ENCODE data around the gene EFNB1.

Gene EFNB1

GRCh38 chrX:68867458-68868112 lies 38.8 kb downstream of the EFNB1 start:
- no peaks in the 10 kb centered on the region for H3K79me2 ChIP-seq (ENCODE audit: control insufficient read depth, insufficient read depth, low read length)
- H2BK15ac ChIP-seq (replicated peaks; ENCODE audit: low read depth) = no peak overlapping the region
- H4K8ac ChIP-seq (ENCODE audit: low read depth, low read length) = no peak overlapping the region
- H3K79me1 ChIP-seq (ENCODE audit: low read length) = no peaks in the 10 kb centered on the region
- DNase-seq = no peak
- no peaks in the 10 kb centered on the region for H3K36me3 ChIP-seq (ENCODE audit: control insufficient read depth, insufficient read depth, low read length)
- no peak overlapping the region for H2BK5ac ChIP-seq (ENCODE audit: low read length)
- H2BK120ac ChIP-seq (ENCODE audit: low read depth, low read length) = no peak overlapping the region
- H4K5ac ChIP-seq (ENCODE audit: low read length) = no peak overlapping the region
- no peak overlapping the region for H3K23ac ChIP-seq (ENCODE audit: low read length)
- no peak overlapping the region for H3K9ac ChIP-seq (ENCODE audit: low read length)
- no CpG with 5 or more reads among the region's 14 CpGs for WGBS (ENCODE audit: extremely low coverage, insufficient coverage, low lambda C conversion rate)
- no peak overlapping the region for H3K4me2 ChIP-seq (ENCODE audit: low read length)
- H3K4me1 ChIP-seq (ENCODE audit: control insufficient read depth, low read depth, low read length) = peaks cover 3% of the 10 kb centered on the region
- H3K27me3 ChIP-seq (ENCODE audit: insufficient read depth, low read length, poor library complexity) = no peaks in the 10 kb centered on the region
- no peak overlapping the region for H2AK5ac ChIP-seq (ENCODE audit: low read length)
- H3K56ac ChIP-seq (ENCODE audit: low read length) = no peak overlapping the region
- no peak overlapping the region for H3K4me3 ChIP-seq (ENCODE audit: low read length)
- H3K4ac ChIP-seq (ENCODE audit: low read depth, low read length) = no peak overlapping the region
- H3K18ac ChIP-seq (ENCODE audit: low read length) = no peak overlapping the region
- H3K27ac ChIP-seq (ENCODE audit: low read depth, low read length) = no peak overlapping the region

GRCh38 chrX:68868316-68868715 lies 39.5 kb downstream of the EFNB1 start:
- H3K27ac ChIP-seq (ENCODE audit: low read depth, low read length) = no peak overlapping the region
- H2BK5ac ChIP-seq (ENCODE audit: low read length) = no peak overlapping the region
- H3K27me3 ChIP-seq (ENCODE audit: insufficient read depth, low read length, poor library complexity) = no peaks in the 10 kb centered on the region
- no peak for DNase-seq
- no peaks in the 10 kb centered on the region for H3K79me2 ChIP-seq (ENCODE audit: control insufficient read depth, insufficient read depth, low read length)
- H3K4me2 ChIP-seq (ENCODE audit: low read length) = no peak overlapping the region
- no peak overlapping the region for H3K9ac ChIP-seq (ENCODE audit: low read length)
- H3K23ac ChIP-seq (ENCODE audit: low read length) = no peak overlapping the region
- H2BK15ac ChIP-seq (replicated peaks; ENCODE audit: low read depth) = no peak overlapping the region
- H4K5ac ChIP-seq (ENCODE audit: low read length) = no peak overlapping the region
- no peaks in the 10 kb centered on the region for H3K79me1 ChIP-seq (ENCODE audit: low read length)
- no peak overlapping the region for H3K4ac ChIP-seq (ENCODE audit: low read depth, low read length)
- H3K4me3 ChIP-seq (ENCODE audit: low read length) = no peak overlapping the region
- no CpG with 5 or more reads among the region's 3 CpGs for WGBS (ENCODE audit: extremely low coverage, insufficient coverage, low lambda C conversion rate)
- no peak overlapping the region for H2AK5ac ChIP-seq (ENCODE audit: low read length)
- H3K4me1 ChIP-seq (ENCODE audit: control insufficient read depth, low read depth, low read length) = peaks cover 3% of the 10 kb centered on the region
- no peak overlapping the region for H2BK120ac ChIP-seq (ENCODE audit: low read depth, low read length)
- no peak overlapping the region for H3K18ac ChIP-seq (ENCODE audit: low read length)
- H3K36me3 ChIP-seq (ENCODE audit: control insufficient read depth, insufficient read depth, low read length) = no peaks in the 10 kb centered on the region
- H4K8ac ChIP-seq (ENCODE audit: low read depth, low read length) = no peak overlapping the region
- H3K56ac ChIP-seq (ENCODE audit: low read length) = no peak overlapping the region

GRCh38 chrX:68868902-68869800 lies 40.3 kb downstream of the EFNB1 start:
- H2BK120ac ChIP-seq (ENCODE audit: low read depth, low read length) = no peak overlapping the region
- H3K56ac ChIP-seq (ENCODE audit: low read length) = no peak overlapping the region
- DNase-seq = no peak
- H3K4me3 ChIP-seq (ENCODE audit: low read length) = no peak overlapping the region
- H4K8ac ChIP-seq (ENCODE audit: low read depth, low read length) = no peak overlapping the region
- H3K23ac ChIP-seq (ENCODE audit: low read length) = no peak overlapping the region
- no CpG with 5 or more reads among the region's 5 CpGs for WGBS (ENCODE audit: extremely low coverage, insufficient coverage, low lambda C conversion rate)
- no peak overlapping the region for H3K18ac ChIP-seq (ENCODE audit: low read length)
- H3K27ac ChIP-seq (ENCODE audit: low read depth, low read length) = no peak overlapping the region
- no peaks in the 10 kb centered on the region for H3K36me3 ChIP-seq (ENCODE audit: control insufficient read depth, insufficient read depth, low read length)
- H2BK15ac ChIP-seq (replicated peaks; ENCODE audit: low read depth) = no peak overlapping the region
- H2AK5ac ChIP-seq (ENCODE audit: low read length) = no peak overlapping the region
- H3K79me1 ChIP-seq (ENCODE audit: low read length) = no peaks in the 10 kb centered on the region
- no peak overlapping the region for H3K4ac ChIP-seq (ENCODE audit: low read depth, low read length)
- H2BK5ac ChIP-seq (ENCODE audit: low read length) = no peak overlapping the region
- H3K9ac ChIP-seq (ENCODE audit: low read length) = no peak overlapping the region
- H4K5ac ChIP-seq (ENCODE audit: low read length) = no peak overlapping the region
- H3K4me2 ChIP-seq (ENCODE audit: low read length) = no peak overlapping the region
- no peaks in the 10 kb centered on the region for H3K79me2 ChIP-seq (ENCODE audit: control insufficient read depth, insufficient read depth, low read length)
- peaks cover 3% of the 10 kb centered on the region for H3K4me1 ChIP-seq (ENCODE audit: control insufficient read depth, low read depth, low read length)
- H3K27me3 ChIP-seq (ENCODE audit: insufficient read depth, low read length, poor library complexity) = no peaks in the 10 kb centered on the region

- no peak overlapping the region for H2AK5ac ChIP-seq (ENCODE audit: low read length)
- H3K27ac ChIP-seq (ENCODE audit: low read depth, low read length) = no peak overlapping the region
- DNase-seq = no peak
- H4K8ac ChIP-seq (ENCODE audit: low read depth, low read length) = no peak overlapping the region
- peaks cover 3% of the 10 kb centered on the region for H3K4me1 ChIP-seq (ENCODE audit: control insufficient read depth, low read depth, low read length)
- no peak overlapping the region for H3K4me3 ChIP-seq (ENCODE audit: low read length)
- no peak overlapping the region for H2BK15ac ChIP-seq (replicated peaks; ENCODE audit: low read depth)
- no peaks in the 10 kb centered on the region for H3K27me3 ChIP-seq (ENCODE audit: insufficient read depth, low read length, poor library complexity)
- no peak overlapping the region for H2BK5ac ChIP-seq (ENCODE audit: low read length)
- H3K36me3 ChIP-seq (ENCODE audit: control insufficient read depth, insufficient read depth, low read length) = no peaks in the 10 kb centered on the region
- no peak overlapping the region for H3K18ac ChIP-seq (ENCODE audit: low read length)
- H3K4me2 ChIP-seq (ENCODE audit: low read length) = no peak overlapping the region
- no CpG with 5 or more reads among the region's 3 CpGs for WGBS (ENCODE audit: extremely low coverage, insufficient coverage, low lambda C conversion rate)
- H4K5ac ChIP-seq (ENCODE audit: low read length) = no peak overlapping the region
- no peak overlapping the region for H3K56ac ChIP-seq (ENCODE audit: low read length)
- no peak overlapping the region for H3K23ac ChIP-seq (ENCODE audit: low read length)
- H3K9ac ChIP-seq (ENCODE audit: low read length) = no peak overlapping the region
- no peaks in the 10 kb centered on the region for H3K79me2 ChIP-seq (ENCODE audit: control insufficient read depth, insufficient read depth, low read length)
- H3K79me1 ChIP-seq (ENCODE audit: low read length) = no peaks in the 10 kb centered on the region
- no peak overlapping the region for H3K4ac ChIP-seq (ENCODE audit: low read depth, low read length)
- H2BK120ac ChIP-seq (ENCODE audit: low read depth, low read length) = no peak overlapping the region
These were observed 41.5 kb downstream of the EFNB1 start for GRCh38 chrX:68870357-68870756.

- no CpG with 5 or more reads among the region's 2 CpGs for WGBS (ENCODE audit: extremely low coverage, insufficient coverage, low lambda C conversion rate)
- no peak for DNase-seq
- no peak overlapping the region for H2BK5ac ChIP-seq (ENCODE audit: low read length)
These were observed 43.4 kb downstream of the EFNB1 start for GRCh38 chrX:68872171-68872570.

More at GRCh38 chrX:68872171-68872570, 43.4 kb downstream of the EFNB1 start:
- Histone ChIP-seq H4K8ac (ENCODE audit: low read depth, low read length) (no peak overlapping the region), H3K4ac (ENCODE audit: low read depth, low read length) (no peak overlapping the region), H3K9ac (ENCODE audit: low read length) (no peak overlapping the region), H3K27me3 (ENCODE audit: insufficient read depth, low read length, poor library complexity) (no peaks in the 10 kb centered on the region), H3K56ac (ENCODE audit: low read length) (no peak overlapping the region), H2AK5ac (ENCODE audit: low read length) (no peak overlapping the region), H3K4me3 (ENCODE audit: low read length) (no peak overlapping the region), H3K4me1 (ENCODE audit: control insufficient read depth, low read depth, low read length) (peaks cover 3% of the 10 kb centered on the region), H3K23ac (ENCODE audit: low read length) (no peak overlapping the region), H3K4me2 (ENCODE audit: low read length) (no peak overlapping the region), H3K18ac (ENCODE audit: low read length) (no peak overlapping the region), H3K36me3 (ENCODE audit: control insufficient read depth, insufficient read depth, low read length) (no peaks in the 10 kb centered on the region), H2BK120ac (ENCODE audit: low read depth, low read length) (no peak overlapping the region), H3K79me1 (ENCODE audit: low read length) (no peaks in the 10 kb centered on the region), H3K79me2 (ENCODE audit: control insufficient read depth, insufficient read depth, low read length) (no peaks in the 10 kb centered on the region), H3K27ac (ENCODE audit: low read depth, low read length) (no peak overlapping the region), H4K5ac (ENCODE audit: low read length) (no peak overlapping the region), H2BK15ac (replicated peaks; ENCODE audit: low read depth) (no peak overlapping the region)
